H9 (cell line): ENCODE results near the gene AGBL3. TPM values are rescaled to one million over a fixed set of nuclear protein-coding genes. Genes with fewer than 3 reads are reported as not detected.

Source experiments
- DNase-seq: peaks from one replicate; pipeline ENCODE4 v3.0.0-alpha.2; 2017
- H2AFZ ChIP-seq: one replicate; pipeline ENCODE4 v1.6.1; 2013; ENCODE audit warnings: mild to moderate bottlenecking, low read length, control low read depth, moderate library complexity
- H2AK5ac ChIP-seq: 2 replicates; pipeline ENCODE4 v1.6.1; 2013; ENCODE audit warnings: low read length, control low read depth, mixed read lengths; ENCODE audit not compliant: insufficient read length
- H2BK120ac ChIP-seq: one replicate; pipeline ENCODE4 v1.6.1; 2013; ENCODE audit warnings: low read depth, mild to moderate bottlenecking, low read length, control low read depth, inconsistent platforms; ENCODE audit not compliant: poor library complexity, severe bottlenecking
- H2BK12ac ChIP-seq: 2 replicates; pipeline ENCODE4 v1.6.1; 2013; ENCODE audit warnings: low read length, control low read depth, mixed read lengths, low read depth; ENCODE audit not compliant: insufficient read length
- H2BK15ac ChIP-seq: 2 replicates; pipeline ENCODE4 v1.6.1; 2013; ENCODE audit warnings: low read depth, low read length, control low read depth
- H2BK20ac ChIP-seq: one replicate; pipeline ENCODE4 v1.6.1; 2013; ENCODE audit warnings: low read depth, mild to moderate bottlenecking, low read length, control low read depth, inconsistent platforms; ENCODE audit not compliant: poor library complexity, severe bottlenecking
- H2BK5ac ChIP-seq: 2 replicates; pipeline ENCODE4 v1.6.1; 2013; ENCODE audit warnings: low read length, control low read depth, mixed read lengths; ENCODE audit not compliant: insufficient read length
- H3K14ac ChIP-seq: 2 replicates; pipeline ENCODE4 v1.6.1; 2013; ENCODE audit warnings: low read length, control low read depth; ENCODE audit not compliant: insufficient read depth
- H3K18ac ChIP-seq: 2 replicates; pipeline ENCODE4 v1.6.1; 2013; ENCODE audit warnings: low read depth, mild to moderate bottlenecking, mixed read lengths, low read length, control low read depth; ENCODE audit not compliant: insufficient read length
- H3K23ac ChIP-seq: 2 replicates; pipeline ENCODE4 v1.6.1; 2013; ENCODE audit warnings: low read length, control low read depth, mixed read lengths, low read depth; ENCODE audit not compliant: insufficient read length
- H3K23me2 ChIP-seq: 2 replicates; pipeline ENCODE4 v1.6.1; 2013; ENCODE audit warnings: low read depth, mild to moderate bottlenecking, mixed read lengths, low read length, control low read depth; ENCODE audit not compliant: insufficient read length, poor library complexity, severe bottlenecking
- H3K27ac ChIP-seq: 2 replicates; pipeline ENCODE4 v1.5.1; 2013; ENCODE audit warnings: low read length, control low read depth, mixed read lengths, low read depth; ENCODE audit not compliant: insufficient read length
- H3K27me3 ChIP-seq: 2 replicates; pipeline ENCODE4 v1.6.1; 2013; ENCODE audit warnings: low read length, control low read depth, inconsistent platforms; ENCODE audit not compliant: insufficient read depth
- H3K4ac ChIP-seq: 2 replicates; pipeline ENCODE4 v1.6.1; 2013; ENCODE audit warnings: low read depth, mild to moderate bottlenecking, control low read depth, inconsistent platforms, low read length, moderate library complexity
- H3K4me1 ChIP-seq: 2 replicates; pipeline ENCODE4 v1.6.1; 2013; ENCODE audit warnings: low read length, control low read depth, inconsistent platforms; ENCODE audit not compliant: insufficient read depth
- H3K4me2 ChIP-seq: 2 replicates; pipeline ENCODE4 v1.6.1; 2013; ENCODE audit warnings: low read length, control low read depth, mixed read lengths; ENCODE audit not compliant: insufficient read length, insufficient read depth
- H3K56ac ChIP-seq: 2 replicates; pipeline ENCODE4 v1.6.1; 2013; ENCODE audit warnings: low read depth, mild to moderate bottlenecking, mixed read lengths, low read length, control low read depth; ENCODE audit not compliant: insufficient read length
- H3K79me1 ChIP-seq: 2 replicates; pipeline ENCODE4 v1.6.1; 2013; ENCODE audit warnings: low read depth, mild to moderate bottlenecking, moderate library complexity, low read length, control low read depth, inconsistent platforms; ENCODE audit not compliant: insufficient read depth, poor library complexity, severe bottlenecking
- H3K79me2 ChIP-seq: 2 replicates; pipeline ENCODE4 v1.6.1; 2013; ENCODE audit warnings: low read length, control low read depth, inconsistent platforms; ENCODE audit not compliant: insufficient read depth
- H3K9ac ChIP-seq: 2 replicates; pipeline ENCODE4 v1.6.1; 2013; ENCODE audit warnings: low read length, control low read depth, mixed read lengths; ENCODE audit not compliant: insufficient read length; ENCODE audit errors: extremely low read depth
- H3K9me3 ChIP-seq: one replicate; pipeline ENCODE4 v1.6.1; 2013; ENCODE audit warnings: low read depth, low read length, inconsistent platforms; ENCODE audit not compliant: control insufficient read depth
- H3T11ph ChIP-seq: one replicate; pipeline ENCODE4 v1.6.1; 2013; ENCODE audit warnings: mild to moderate bottlenecking, low read length, control low read depth, inconsistent platforms
- H4K20me1 ChIP-seq: one replicate; pipeline ENCODE4 v1.6.1; 2013; ENCODE audit not compliant: control insufficient read depth, insufficient read length, insufficient read depth
- H4K5ac ChIP-seq: 2 replicates; pipeline ENCODE4 v1.6.1; 2013; ENCODE audit warnings: low read depth, mild to moderate bottlenecking, mixed read lengths, low read length, control low read depth; ENCODE audit not compliant: insufficient read length
- H4K8ac ChIP-seq: replicated peaks from 2 replicates; pipeline ENCODE4 v1.6.1; 2013; ENCODE audit warnings: low read length, control low read depth, mixed read lengths, low read depth; ENCODE audit not compliant: insufficient read length
- H4K91ac ChIP-seq: 2 replicates; pipeline ENCODE4 v1.6.1; 2013; ENCODE audit warnings: low read depth, mild to moderate bottlenecking, moderate library complexity, mixed read lengths, low read length, control low read depth; ENCODE audit not compliant: insufficient read length
- H3K27ac Mint-ChIP-seq, 3 experiments: 2 replicates in 2 of 3; 3 replicates in 1 of 3; pipeline ENCODE4 v1.8.0; 2020 to 2021; ENCODE audit warnings: mixed read lengths in 3 of 3, mild to moderate bottlenecking in 1 of 3, moderate library complexity in 1 of 3
- H3K27me3 Mint-ChIP-seq: 2 replicates; pipeline ENCODE4 v1.8.0; 2021; ENCODE audit warnings: low read depth, mild to moderate bottlenecking, moderate library complexity, mixed read lengths
- H3K36me3 Mint-ChIP-seq, 3 experiments: 2 replicates in 2 of 3; 3 replicates in 1 of 3; pipeline ENCODE4 v1.8.0; 2020 to 2021; ENCODE audit warnings: low read depth in 3 of 3, mixed read lengths in 3 of 3; ENCODE audit not compliant: insufficient read depth in 1 of 3
- H3K4me1 Mint-ChIP-seq, 2 experiments: 2 replicates each; pipeline ENCODE4 v1.8.0; 2020; ENCODE audit warnings: mixed read lengths in 2 of 2
- H3K4me3 Mint-ChIP-seq, 2 experiments: 2 replicates in 1 of 2; 3 replicates in 1 of 2; pipeline ENCODE4 v1.8.0; 2020 to 2021; ENCODE audit warnings: mild to moderate bottlenecking in 2 of 2, mixed read lengths in 2 of 2, moderate library complexity in 1 of 2
- H3K9me3 Mint-ChIP-seq, 2 experiments: 2 replicates in 1 of 2; 3 replicates in 1 of 2; pipeline ENCODE4 v1.8.0; 2020; ENCODE audit warnings: mild to moderate bottlenecking in 2 of 2, mixed read lengths in 2 of 2, moderate library complexity in 1 of 2
- WGBS: extraction: QIAGEN DNeasy Blood & Tissue Kit; methylation state at CpG from one replicate; pipeline ENCODE4 v1.1.7; 2013; ENCODE audit warnings: missing lambda C conversion rate, low lambda C conversion rate, mixed read lengths; ENCODE audit not compliant: insufficient read length; ENCODE audit errors: extremely low coverage; 5-methylcytosine and 5-hydroxymethylcytosine counted together
- total RNA-seq: library from RNA; stranded (reverse); gene quantifications from 2 replicates; pipeline ENCODE4 v1.2.1, GENCODE V29; 2021
- TF ChIP-seq, protein P1 (sequence below): fragments of 200-600 bp; sonication (generic); conservative IDR thresholded peaks from 3 replicates; pipeline ENCODE4 v1.8.0; 2021; ENCODE audit warnings: antibody characterized with exemption, mild to moderate bottlenecking

Gene AGBL3
- total RNA-seq, 1 experiment from 2014 or later = 2.4 TPM

DNA sequence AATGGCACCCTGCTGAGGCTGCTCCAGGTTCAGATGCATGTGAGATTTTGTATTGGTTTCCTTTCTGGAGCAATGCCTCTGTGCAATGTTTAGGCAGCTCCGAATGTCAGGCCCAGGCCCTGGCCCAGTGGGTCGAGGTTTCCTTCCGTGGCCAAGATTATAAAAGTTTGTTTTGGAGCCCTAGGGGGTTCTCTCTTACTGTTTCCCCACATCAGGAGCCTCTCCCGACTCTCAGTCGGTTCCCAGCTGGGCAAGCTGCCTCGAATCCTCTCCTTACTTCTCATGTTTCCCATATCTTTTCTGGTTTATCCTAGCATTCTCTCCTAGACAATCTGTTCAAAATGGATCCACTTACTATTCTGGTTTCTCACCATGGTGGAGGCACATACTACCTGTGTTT is 172.6 kb downstream of the AGBL3 start:
- H3K23ac ChIP-seq = no peak overlapping the region
- H2BK12ac ChIP-seq = no peak overlapping the region
- no peak overlapping the region for H3T11ph ChIP-seq
- H3K23me2 ChIP-seq = no peaks in the 10 kb centered on the region
- no peak overlapping the region for H3K27ac ChIP-seq
- no peak overlapping the region for H4K8ac ChIP-seq
- no peak overlapping the region for H2BK120ac ChIP-seq
- no peak overlapping the region for H4K5ac ChIP-seq
- H3K79me2 ChIP-seq = no peaks in the 10 kb centered on the region
- no peak overlapping the region; the same call in 1 of the 2 replicates for H3K14ac ChIP-seq
- H3K56ac ChIP-seq = no peak overlapping the region
- H3K4me1 Mint-ChIP-seq = peaks cover 12 to 21% of the 10 kb centered on the region in 2 experiments
- H2BK5ac ChIP-seq = no peak overlapping the region
- H3K79me1 ChIP-seq = no peaks in the 10 kb centered on the region
- no peak overlapping the region for H2BK20ac ChIP-seq
- H3K27me3 ChIP-seq = no peaks in the 10 kb centered on the region
- no peak overlapping the region for H3K4ac ChIP-seq
- H3K27ac Mint-ChIP-seq = no peak overlapping the region
- no peak overlapping the region for H3K4me3 Mint-ChIP-seq
- H3K9me3 ChIP-seq = no peaks in the 10 kb centered on the region
- H3K9ac ChIP-seq = no peak overlapping the region
- DNase-seq = no peak
- peaks cover 4% of the 10 kb centered on the region; the same call in 1 of the 2 replicates for H3K4me1 ChIP-seq
- H3K9me3 Mint-ChIP-seq = peaks cover 55 to 58% of the 10 kb centered on the region in 2 experiments
- no peak overlapping the region for H4K91ac ChIP-seq
- H3K4me2 ChIP-seq = no peak overlapping the region
- H2AFZ ChIP-seq = no peak overlapping the region
- no peak overlapping the region for H2AK5ac ChIP-seq
- no peak overlapping the region for H3K18ac ChIP-seq
- peaks cover 5% of the 10 kb centered on the region for H3K27me3 Mint-ChIP-seq
- no peak overlapping the region for H2BK15ac ChIP-seq
- TF ChIP-seq, protein P1, sequence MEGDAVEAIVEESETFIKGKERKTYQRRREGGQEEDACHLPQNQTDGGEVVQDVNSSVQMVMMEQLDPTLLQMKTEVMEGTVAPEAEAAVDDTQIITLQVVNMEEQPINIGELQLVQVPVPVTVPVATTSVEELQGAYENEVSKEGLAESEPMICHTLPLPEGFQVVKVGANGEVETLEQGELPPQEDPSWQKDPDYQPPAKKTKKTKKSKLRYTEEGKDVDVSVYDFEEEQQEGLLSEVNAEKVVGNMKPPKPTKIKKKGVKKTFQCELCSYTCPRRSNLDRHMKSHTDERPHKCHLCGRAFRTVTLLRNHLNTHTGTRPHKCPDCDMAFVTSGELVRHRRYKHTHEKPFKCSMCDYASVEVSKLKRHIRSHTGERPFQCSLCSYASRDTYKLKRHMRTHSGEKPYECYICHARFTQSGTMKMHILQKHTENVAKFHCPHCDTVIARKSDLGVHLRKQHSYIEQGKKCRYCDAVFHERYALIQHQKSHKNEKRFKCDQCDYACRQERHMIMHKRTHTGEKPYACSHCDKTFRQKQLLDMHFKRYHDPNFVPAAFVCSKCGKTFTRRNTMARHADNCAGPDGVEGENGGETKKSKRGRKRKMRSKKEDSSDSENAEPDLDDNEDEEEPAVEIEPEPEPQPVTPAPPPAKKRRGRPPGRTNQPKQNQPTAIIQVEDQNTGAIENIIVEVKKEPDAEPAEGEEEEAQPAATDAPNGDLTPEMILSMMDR = no peak
- no CpG with 5 or more reads among the region's 6 CpGs for WGBS
- peaks cover 46 to 78% (median 75%) of the 10 kb centered on the region in 3 experiments for H3K36me3 Mint-ChIP-seq
- no peaks in the 10 kb centered on the region for H4K20me1 ChIP-seq
